ENCODE measurements around the gene MRM2.

Gene MRM2

GRCh38 chr7:2201686-2202360 lies 40.2 kb downstream of the MRM2 start:
- DNase-seq, result no peak

DNA sequence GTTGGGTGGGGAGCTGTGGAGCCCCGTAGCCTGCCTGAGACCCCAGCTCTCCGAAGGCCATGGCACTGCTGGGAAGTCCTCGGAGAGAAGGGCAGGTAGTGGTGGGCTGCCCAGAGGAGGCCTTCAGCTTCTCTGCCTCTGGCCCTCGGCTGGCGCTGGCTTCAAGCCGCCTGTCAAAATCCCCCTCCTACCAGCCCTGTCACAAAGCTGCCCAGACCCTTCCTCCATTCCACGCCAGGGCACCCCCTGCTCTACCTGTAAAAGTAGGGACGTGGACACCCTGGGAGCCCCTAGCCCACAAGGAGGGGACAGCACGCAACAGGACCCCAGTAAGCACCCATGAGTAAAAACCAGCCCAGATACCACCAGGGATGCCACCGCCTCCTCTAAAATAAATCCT lies 40.9 kb downstream of the MRM2 start:
- no peak for DNase-seq

GRCh38 chr7:2200584-2200980 lies 41.4 kb downstream of the MRM2 start:
- no peak for DNase-seq

- no peak for DNase-seq
Observed at GRCh38 chr7:2199956-2200583, 41.9 kb downstream of the MRM2 start.

DNA sequence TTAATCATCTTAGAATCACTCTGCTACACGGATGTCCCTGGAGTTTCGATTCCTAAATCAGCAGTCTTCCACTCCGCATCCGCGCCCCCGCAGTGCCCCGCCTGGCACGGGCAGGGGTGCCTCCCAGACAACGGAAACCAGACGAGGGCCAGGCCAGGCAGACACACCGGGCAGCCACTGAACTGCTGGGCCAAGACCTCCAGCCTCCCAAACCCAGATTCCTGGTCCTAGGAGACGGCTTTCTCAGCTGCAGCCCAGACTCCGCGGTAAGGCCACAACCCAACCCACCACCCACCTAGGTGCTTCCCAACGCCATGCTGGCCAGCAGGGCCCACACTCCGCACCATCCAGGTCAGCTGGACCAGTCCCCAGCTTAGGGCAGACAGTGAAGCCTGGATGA lies 42.5 kb downstream of the MRM2 start:
- no peak for DNase-seq

DNA sequence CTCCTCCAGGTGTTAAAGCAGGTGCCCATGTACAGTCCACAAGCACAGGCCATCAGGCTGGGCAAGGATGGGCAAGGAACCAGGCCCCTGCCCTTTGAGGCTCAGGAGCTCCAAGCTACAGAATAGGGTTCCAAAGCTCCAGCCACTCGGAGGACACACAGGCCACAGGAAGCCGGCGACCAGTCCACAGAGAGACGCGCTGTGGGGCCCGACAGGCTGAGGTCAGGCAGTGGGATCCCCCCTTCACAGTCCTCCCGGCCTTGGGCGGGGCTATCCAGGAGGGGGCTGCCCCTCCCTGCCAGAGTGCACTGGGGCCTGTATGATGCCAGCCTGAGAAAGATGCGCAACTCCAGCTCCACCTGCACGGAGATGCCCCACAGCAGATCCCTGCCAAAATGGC lies 43.2 kb downstream of the MRM2 start:
- DNase-seq, result no peak

DNA sequence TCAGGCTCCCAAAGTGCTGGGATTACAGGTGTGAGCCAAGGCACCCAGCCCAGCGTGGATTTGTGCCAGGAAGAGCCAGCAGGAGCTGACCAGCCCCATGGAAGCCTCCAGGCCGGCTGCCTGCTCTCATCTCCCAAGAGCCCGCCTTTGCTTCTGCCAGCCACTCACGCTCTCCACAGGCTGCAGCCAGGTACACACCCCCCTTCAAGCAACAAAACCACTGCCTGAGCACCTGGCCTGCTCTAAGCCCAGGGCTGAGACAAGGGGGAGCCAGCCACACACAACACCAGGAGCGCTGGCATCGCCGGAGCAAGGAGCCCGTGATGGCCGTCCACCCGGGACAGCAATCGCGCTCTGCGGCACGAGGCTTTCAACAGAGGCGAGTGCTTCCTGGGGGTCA lies 43.8 kb downstream of the MRM2 start:
- DNase-seq, result no peak

- no peak for DNase-seq
Observed at GRCh38 chr7:2197436-2198155, 44.4 kb downstream of the MRM2 start.

- DNase-seq, result no peak
Observed at GRCh38 chr7:2196381-2197378, 45.3 kb downstream of the MRM2 start.

DNA sequence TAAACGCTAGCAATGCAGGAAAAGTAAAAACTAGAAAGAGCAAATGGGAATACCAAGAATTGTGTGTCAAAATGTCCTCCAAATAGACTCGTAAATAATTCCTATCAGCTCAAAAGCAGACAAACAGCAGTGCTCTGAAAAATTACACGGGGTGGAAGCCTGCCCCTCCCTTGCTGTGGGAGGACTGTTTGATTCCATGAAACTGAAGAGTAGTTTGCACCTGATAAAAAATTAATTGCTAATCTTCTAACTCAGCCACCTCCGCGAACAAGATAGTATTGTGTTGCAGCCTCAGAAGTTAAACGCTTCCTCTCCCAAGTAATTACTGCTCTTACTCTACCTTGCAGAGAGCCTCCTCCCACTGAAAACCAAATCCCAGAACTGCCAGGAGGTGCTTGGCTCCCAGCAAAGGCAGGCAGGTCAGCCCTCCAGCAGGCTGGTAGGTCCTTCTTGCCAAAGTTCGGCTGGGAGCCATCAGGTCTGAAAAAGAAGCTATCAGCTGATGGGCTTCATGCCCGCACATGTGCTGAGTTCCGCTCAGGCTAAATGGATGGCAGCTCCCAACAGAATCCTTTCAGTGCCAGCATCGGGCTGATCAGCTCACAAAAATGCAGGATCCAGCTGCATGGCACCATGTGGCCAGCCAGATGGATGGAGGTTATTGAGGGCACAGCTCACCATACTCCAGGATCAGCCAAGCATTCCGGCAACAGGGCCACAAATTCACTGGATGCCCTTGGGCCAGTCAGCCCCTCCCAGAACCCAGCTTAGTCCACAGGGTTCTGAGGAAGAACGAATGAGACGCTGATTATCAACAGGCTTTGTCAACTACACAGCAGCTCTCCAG lies 46.4 kb downstream of the MRM2 start:
- peak; percentile 95 for DNase-seq

GRCh38 chr7:2193575-2194305 lies 48.3 kb downstream of the MRM2 start:
- DNase-seq, result no peak

- DNase-seq, result no peak
Observed at GRCh38 chr7:2192831-2193534, 49.0 kb downstream of the MRM2 start.

- DNase-seq, result no peak
Observed at GRCh38 chr7:2191016-2191415, 51.0 kb downstream of the MRM2 start.

DNA sequence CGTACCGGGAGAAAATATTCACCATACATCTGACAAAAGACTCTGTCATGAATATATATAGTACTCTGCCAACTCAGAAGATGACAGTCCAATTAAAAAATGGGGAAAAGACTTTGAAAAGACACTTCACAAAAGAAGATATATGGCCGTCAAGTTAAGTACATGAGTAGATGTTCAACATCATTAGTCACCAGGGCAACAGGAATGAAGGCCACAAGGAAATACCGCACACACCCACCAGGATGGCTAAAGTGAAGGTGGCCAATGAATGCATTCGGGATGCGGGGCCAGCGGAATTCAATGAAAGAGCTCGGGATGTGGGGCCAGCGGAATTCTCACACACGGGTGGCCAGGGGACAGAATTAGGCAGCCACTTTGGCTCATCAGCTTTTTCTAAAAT lies 51.5 kb downstream of the MRM2 start:
- DNase-seq, result no peak

- no peak for DNase-seq
Observed at GRCh38 chr7:2186166-2186565, 55.8 kb downstream of the MRM2 start.

DNA sequence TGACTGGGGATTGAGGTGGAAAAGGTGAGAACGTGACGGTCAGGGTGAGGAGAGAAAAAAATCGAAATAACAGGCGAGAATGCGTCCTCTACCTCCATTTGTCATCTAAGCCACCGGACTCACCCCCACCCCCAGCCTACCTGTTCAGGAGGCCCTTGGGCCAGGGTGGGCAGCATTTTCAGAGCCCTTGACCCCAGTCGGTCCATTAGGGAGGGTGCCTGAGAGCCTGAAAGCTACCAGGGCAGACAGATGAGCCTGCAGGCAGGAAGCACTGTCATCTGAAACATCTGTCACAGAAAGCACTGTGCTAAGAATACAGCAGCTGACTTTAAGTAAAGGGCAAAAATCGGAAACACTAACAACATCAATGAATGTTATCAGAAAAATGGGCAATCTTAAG lies 56.3 kb downstream of the MRM2 start:
- DNase-seq, result no peak
